ENCODE results near the gene ID2. TPM values are rescaled to one million over a fixed set of nuclear protein-coding genes. Genes with fewer than 3 reads are reported as not detected.

Gene ID2
- total RNA-seq, 1 donor from 2014 or later = 52.0 TPM

- no peak for DNase-seq (ENCODE audit: low read depth)
Observed at GRCh38 chr2:8729939-8730338, 48.1 kb downstream of the ID2 start.

GRCh38 chr2:8732601-8733000 is 50.7 kb downstream of the ID2 start:
- no peak for DNase-seq (ENCODE audit: low read depth)

Other genes with a start within 250 kb of the ID2 start
- 47.2 and 86.1 TPM in 2 replicates for gene KIDINS220, start 155.6 kb downstream of the ID2 start, total RNA-seq